Measurements from ENCODE around the gene SLC24A3. TPM values are rescaled to one million over a fixed set of nuclear protein-coding genes. Genes with fewer than 3 reads are reported as not detected.
A peak's percentile ranks its signal among the peaks of the same experiment; 100 is the strongest.

Gene SLC24A3
- total and polyA plus RNA-seq, 4 experiments from 2014 or later = not detected

GRCh38 chr20:19620446-19620845, 408.0 kb downstream of the SLC24A3 start:
- no peak for DNase-seq
- Histone ChIP-seq H3K36me3 (ENCODE audit: insufficient read depth, low read length) (no peaks in the 10 kb centered on the region), H3K27ac (ENCODE audit: low read depth, low read length) (no peak overlapping the region), H3K27me3 (ENCODE audit: insufficient read depth, low read length) (no peaks in the 10 kb centered on the region), H3K4me1 (ENCODE audit: insufficient read depth, low read length) (no peaks in the 10 kb centered on the region), H3K9me3 (ENCODE audit: control insufficient read depth in 1 of 2, low read length in 2 of 2) (no peaks in the 10 kb centered on the region), H3K4me3 (ENCODE audit: low read length in 2 of 2) (no peak overlapping the region)
- POLR2A ChIA-PET (ENCODE audit: partially characterized antibody) = no interaction called here
- Mint-ChIP-seq H3K4me3 (no peak overlapping the region), H3K9me3 (peaks cover 0 to 19% (median 4%) of the 10 kb centered on the region in 8 donors), H3K27ac (no peak overlapping the region), H3K27me3 (peaks cover 5 to 7% of the 10 kb centered on the region in 2 donors), H3K4me1 (no peaks in the 10 kb centered on the region), H3K36me3 (no peaks in the 10 kb centered on the region)
- CTCF ChIA-PET (ENCODE audit: partially characterized antibody) = interaction anchor here (1.5 kb wide), 1 partner anchor 12 kb away, joined by 5 read pairs; no protein-coding TSS in a partner anchor
- intact Hi-C loops (cut with micrococcal nuclease) = no loop called here

GRCh38 chr20:19621072-19621471, 408.6 kb downstream of the SLC24A3 start:
- no peaks in the 10 kb centered on the region for H3K36me3 ChIP-seq (ENCODE audit: insufficient read depth, low read length)
- H3K4me1 ChIP-seq (ENCODE audit: insufficient read depth, low read length) = no peaks in the 10 kb centered on the region
- no peak overlapping the region for H3K27ac Mint-ChIP-seq
- intact Hi-C loops (cut with micrococcal nuclease) = no loop called here
- no peaks in the 10 kb centered on the region for H3K4me1 Mint-ChIP-seq
- peaks cover 0 to 19% (median 4%) of the 10 kb centered on the region in 8 donors for H3K9me3 Mint-ChIP-seq
- DNase-seq = no peak
- no peaks in the 10 kb centered on the region for H3K9me3 ChIP-seq (ENCODE audit: control insufficient read depth in 1 of 2, low read length in 2 of 2)
- H3K4me3 Mint-ChIP-seq = no peak overlapping the region
- no peaks in the 10 kb centered on the region for H3K36me3 Mint-ChIP-seq
- ChIA-PET POLR2A (ENCODE audit: partially characterized antibody) (no interaction called here), CTCF (ENCODE audit: partially characterized antibody) (interaction anchor here (1.5 kb wide), 1 partner anchor 11 kb away, joined by 5 read pairs; no protein-coding TSS in a partner anchor)
- peaks cover 5 to 7% of the 10 kb centered on the region in 2 donors for H3K27me3 Mint-ChIP-seq
- H3K27ac ChIP-seq (ENCODE audit: low read depth, low read length) = no peak overlapping the region
- no peak overlapping the region for H3K4me3 ChIP-seq (ENCODE audit: low read length in 2 of 2)
- no peaks in the 10 kb centered on the region for H3K27me3 ChIP-seq (ENCODE audit: insufficient read depth, low read length)

GRCh38 chr20:19624221-19624965, 412.0 kb downstream of the SLC24A3 start:
- Histone ChIP-seq H3K27me3 (ENCODE audit: insufficient read depth, low read length) (no peaks in the 10 kb centered on the region), H3K9me3 (ENCODE audit: control insufficient read depth in 1 of 2, low read length in 2 of 2) (no peaks in the 10 kb centered on the region), H3K4me3 (ENCODE audit: low read length in 2 of 2) (no peak overlapping the region), H3K36me3 (ENCODE audit: insufficient read depth, low read length) (no peaks in the 10 kb centered on the region), H3K4me1 (ENCODE audit: insufficient read depth, low read length) (no peaks in the 10 kb centered on the region), H3K27ac (ENCODE audit: low read depth, low read length) (no peak overlapping the region)
- Mint-ChIP-seq H3K27me3 (peaks cover 0 to 3% of the 10 kb centered on the region in 2 donors), H3K4me1 (no peaks in the 10 kb centered on the region), H3K9me3 (peaks cover 0 to 19% (median 4%) of the 10 kb centered on the region in 8 donors), H3K36me3 (no peaks in the 10 kb centered on the region), H3K4me3 (no peak overlapping the region), H3K27ac (no peak overlapping the region)
- no peak for DNase-seq
- intact Hi-C loops (cut with micrococcal nuclease) = no loop called here
- POLR2A ChIA-PET (ENCODE audit: partially characterized antibody) = no interaction called here
- CTCF ChIA-PET (ENCODE audit: partially characterized antibody) = interaction anchor here (1.1 kb wide), 1 partner anchor 37 kb away, joined by 3 read pairs; no protein-coding TSS in a partner anchor

GRCh38 chr20:19625426-19625825, 413.0 kb downstream of the SLC24A3 start:
- no peaks in the 10 kb centered on the region for H3K9me3 ChIP-seq (ENCODE audit: control insufficient read depth in 1 of 2, low read length in 2 of 2)
- CTCF ChIA-PET (ENCODE audit: partially characterized antibody) = no interaction called here
- no peak overlapping the region for H3K4me3 Mint-ChIP-seq
- no peak for DNase-seq
- H3K27me3 Mint-ChIP-seq = peaks cover 0 to 3% of the 10 kb centered on the region in 2 donors
- peaks cover 0 to 19% (median 4%) of the 10 kb centered on the region in 8 donors for H3K9me3 Mint-ChIP-seq
- intact Hi-C loops (cut with micrococcal nuclease) = no loop called here
- POLR2A ChIA-PET (ENCODE audit: partially characterized antibody) = no interaction called here
- H3K4me1 ChIP-seq (ENCODE audit: insufficient read depth, low read length) = no peaks in the 10 kb centered on the region
- no peak overlapping the region for H3K4me3 ChIP-seq (ENCODE audit: low read length in 2 of 2)
- no peaks in the 10 kb centered on the region for H3K27me3 ChIP-seq (ENCODE audit: insufficient read depth, low read length)
- no peaks in the 10 kb centered on the region for H3K4me1 Mint-ChIP-seq
- no peaks in the 10 kb centered on the region for H3K36me3 Mint-ChIP-seq
- no peaks in the 10 kb centered on the region for H3K36me3 ChIP-seq (ENCODE audit: insufficient read depth, low read length)
- no peak overlapping the region for H3K27ac ChIP-seq (ENCODE audit: low read depth, low read length)
- H3K27ac Mint-ChIP-seq = no peak overlapping the region

GRCh38 chr20:19626896-19627295, 414.5 kb downstream of the SLC24A3 start:
- Mint-ChIP-seq H3K9me3 (peaks cover 0 to 19% (median 3%) of the 10 kb centered on the region in 8 donors), H3K4me1 (no peaks in the 10 kb centered on the region), H3K27ac (no peak overlapping the region), H3K27me3 (peaks cover 1 to 3% of the 10 kb centered on the region in 2 donors), H3K36me3 (no peaks in the 10 kb centered on the region), H3K4me3 (no peak overlapping the region)
- no peaks in the 10 kb centered on the region for H3K36me3 ChIP-seq (ENCODE audit: insufficient read depth, low read length)
- H3K27ac ChIP-seq (ENCODE audit: low read depth, low read length) = no peak overlapping the region
- DNase-seq = no peak
- no peaks in the 10 kb centered on the region for H3K27me3 ChIP-seq (ENCODE audit: insufficient read depth, low read length)
- no peaks in the 10 kb centered on the region for H3K4me1 ChIP-seq (ENCODE audit: insufficient read depth, low read length)
- no peaks in the 10 kb centered on the region for H3K9me3 ChIP-seq (ENCODE audit: control insufficient read depth in 1 of 2, low read length in 2 of 2)
- intact Hi-C loops (cut with micrococcal nuclease) = no loop called here
- ChIA-PET CTCF (ENCODE audit: partially characterized antibody) (no interaction called here), POLR2A (ENCODE audit: partially characterized antibody) (no interaction called here)
- H3K4me3 ChIP-seq (ENCODE audit: low read length in 2 of 2) = no peak overlapping the region

GRCh38 chr20:19628570-19629134, 416.2 kb downstream of the SLC24A3 start:
- Histone ChIP-seq H3K27me3 (ENCODE audit: insufficient read depth, low read length) (no peaks in the 10 kb centered on the region), H3K4me1 (ENCODE audit: insufficient read depth, low read length) (no peaks in the 10 kb centered on the region), H3K4me3 (ENCODE audit: low read length in 2 of 2) (no peak overlapping the region), H3K9me3 (ENCODE audit: control insufficient read depth in 1 of 2, low read length in 2 of 2) (no peaks in the 10 kb centered on the region), H3K36me3 (ENCODE audit: insufficient read depth, low read length) (no peaks in the 10 kb centered on the region), H3K27ac (ENCODE audit: low read depth, low read length) (no peak overlapping the region)
- ChIA-PET POLR2A (ENCODE audit: partially characterized antibody) (no interaction called here), CTCF (ENCODE audit: partially characterized antibody) (interaction anchor here (1.0 to 2.1 kb wide), 2 partner anchors 12 to 15 kb away, joined by 3 to 6 read pairs; no protein-coding TSS in a partner anchor)
- peaks cover 2 to 4% of the 10 kb centered on the region in 2 donors for H3K27me3 Mint-ChIP-seq
- peaks cover 0 to 14% (median 2%) of the 10 kb centered on the region in 8 donors for H3K9me3 Mint-ChIP-seq
- DNase-seq = peak in 3 of 5 donors; percentile 2 to 21 (median 7)
- H3K4me1 Mint-ChIP-seq = no peaks in the 10 kb centered on the region
- H3K4me3 Mint-ChIP-seq = no peak overlapping the region
- intact Hi-C loops (cut with micrococcal nuclease) = no loop called here
- H3K27ac Mint-ChIP-seq = no peak overlapping the region
- no peaks in the 10 kb centered on the region for H3K36me3 Mint-ChIP-seq

- Histone ChIP-seq H3K27me3 (ENCODE audit: insufficient read depth, low read length) (no peaks in the 10 kb centered on the region), H3K4me3 (ENCODE audit: low read length in 2 of 2) (no peak overlapping the region), H3K9me3 (ENCODE audit: control insufficient read depth in 1 of 2, low read length in 2 of 2) (no peaks in the 10 kb centered on the region), H3K27ac (ENCODE audit: low read depth, low read length) (no peak overlapping the region), H3K4me1 (ENCODE audit: insufficient read depth, low read length) (no peaks in the 10 kb centered on the region), H3K36me3 (ENCODE audit: insufficient read depth, low read length) (no peaks in the 10 kb centered on the region)
- ChIA-PET POLR2A (ENCODE audit: partially characterized antibody) (no interaction called here), CTCF (ENCODE audit: partially characterized antibody) (interaction anchor here (1.5 kb wide), 1 partner anchor 11 kb away, joined by 5 read pairs; no protein-coding TSS in a partner anchor)
- intact Hi-C loops (cut with micrococcal nuclease) = no loop called here
- Mint-ChIP-seq H3K4me3 (no peak overlapping the region), H3K9me3 (peaks cover 0 to 5% (median 3%) of the 10 kb centered on the region in 8 donors), H3K27me3 (peaks cover 2 to 4% of the 10 kb centered on the region in 2 donors), H3K4me1 (no peaks in the 10 kb centered on the region), H3K27ac (no peak overlapping the region), H3K36me3 (no peaks in the 10 kb centered on the region)
- DNase-seq = no peak
Observed at GRCh38 chr20:19631410-19631809, 419.0 kb downstream of the SLC24A3 start.

Measured in CD4-positive, alpha-beta memory T cell (primary cell).